GM12892 (cell line): ENCODE results near the gene EXOSC10.
"Not testable (repeated sequence)": the region's sequence is repeated elsewhere in the genome, so short reads cannot be mapped to it uniquely, and the experiment has no call there.

Experiments
- DNase-seq: peaks from one replicate; pipeline ENCODE4 v3.0.0; 2011; ENCODE audit not compliant: insufficient read length
- FAIRE-seq: peaks from 2 replicates; lab custom pipeline; 2011; peaks lifted over from hg19 to GRCh38; lab: Jason Lieb, UNC
- POLR2A ChIP-seq: IDR thresholded peaks from 2 replicates; pipeline ENCODE4 v1.6.1; 2011; ENCODE audit warnings: low read depth, low read length, control low read depth
- POLR2AphosphoS5 ChIP-seq: IDR thresholded peaks from 2 replicates; pipeline ENCODE4 v1.6.1; 2011; ENCODE audit warnings: low read depth, low read length, control low read depth
- TAF1 ChIP-seq: IDR thresholded peaks from 2 replicates; pipeline ENCODE4 v1.6.1; 2011; ENCODE audit warnings: low read depth, mild to moderate bottlenecking, control low read depth, low read length, borderline replicate concordance

Gene EXOSC10

DNA sequence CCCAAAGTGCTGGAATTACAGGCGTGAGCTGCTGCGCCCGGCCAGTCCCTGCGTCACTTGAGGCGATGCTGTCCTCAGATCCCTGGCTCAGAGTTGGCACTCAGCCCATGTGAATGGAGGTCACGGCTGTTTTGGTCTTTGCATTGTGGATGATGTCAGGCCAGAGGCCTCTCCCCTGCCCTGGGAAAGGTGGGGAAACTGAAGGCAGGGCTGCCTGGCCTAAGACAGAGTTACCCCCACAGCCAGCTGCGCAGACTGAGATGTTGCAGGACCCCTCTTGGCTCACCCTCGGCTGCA is 53.5 kb downstream of the EXOSC10 start:
- TF ChIP-seq TAF1, result no peak
- TF ChIP-seq POLR2AphosphoS5, result no peak
- no peak for TF ChIP-seq POLR2A
- no peak for DNase-seq
- FAIRE-seq, result no peak

DNA sequence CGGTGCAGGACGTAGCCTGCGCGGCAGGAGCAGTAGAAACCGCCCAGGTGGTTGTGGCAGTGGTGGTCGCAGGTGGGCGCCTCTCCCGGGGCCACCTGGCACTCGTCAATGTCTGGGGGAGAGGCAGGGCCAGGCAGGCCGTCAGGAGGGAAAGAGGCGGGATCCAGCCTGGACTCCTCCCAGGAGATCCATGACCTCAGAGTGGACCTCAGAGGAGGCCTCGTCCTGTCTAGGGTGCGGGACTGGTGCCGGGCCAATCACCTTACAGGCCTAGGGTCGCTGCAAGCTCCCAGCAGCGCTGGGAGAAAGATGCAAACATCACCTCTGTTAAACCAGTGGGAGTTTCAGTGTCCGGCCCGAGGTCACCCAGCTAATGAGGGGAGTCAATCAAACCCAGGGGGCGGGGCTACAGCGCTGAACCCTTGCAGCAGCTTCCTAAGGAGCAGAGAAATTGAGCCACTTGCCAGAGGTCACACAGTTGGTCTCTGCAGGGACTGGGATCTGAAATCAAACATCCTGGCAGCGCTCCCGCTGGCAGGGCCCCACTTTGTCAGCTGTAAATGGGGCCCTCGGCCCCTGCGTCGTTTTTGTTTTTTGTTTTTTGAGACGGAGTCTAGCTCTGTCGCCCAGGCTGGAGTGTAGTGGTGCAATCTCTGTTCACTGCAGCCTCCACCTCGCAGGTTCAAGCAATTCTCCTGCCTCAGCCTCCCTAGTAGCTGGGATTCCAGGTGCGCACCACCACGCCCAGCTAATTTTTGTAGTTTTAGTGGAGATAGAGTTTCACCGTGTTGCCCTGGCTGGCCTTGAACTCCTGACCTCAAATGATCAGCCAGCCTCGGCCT is 54.0 kb downstream of the EXOSC10 start:
- FAIRE-seq, result no peak
- DNase-seq, result no peak
- TF ChIP-seq POLR2AphosphoS5 (no peak), POLR2A (no peak), TAF1 (no peak)

DNA sequence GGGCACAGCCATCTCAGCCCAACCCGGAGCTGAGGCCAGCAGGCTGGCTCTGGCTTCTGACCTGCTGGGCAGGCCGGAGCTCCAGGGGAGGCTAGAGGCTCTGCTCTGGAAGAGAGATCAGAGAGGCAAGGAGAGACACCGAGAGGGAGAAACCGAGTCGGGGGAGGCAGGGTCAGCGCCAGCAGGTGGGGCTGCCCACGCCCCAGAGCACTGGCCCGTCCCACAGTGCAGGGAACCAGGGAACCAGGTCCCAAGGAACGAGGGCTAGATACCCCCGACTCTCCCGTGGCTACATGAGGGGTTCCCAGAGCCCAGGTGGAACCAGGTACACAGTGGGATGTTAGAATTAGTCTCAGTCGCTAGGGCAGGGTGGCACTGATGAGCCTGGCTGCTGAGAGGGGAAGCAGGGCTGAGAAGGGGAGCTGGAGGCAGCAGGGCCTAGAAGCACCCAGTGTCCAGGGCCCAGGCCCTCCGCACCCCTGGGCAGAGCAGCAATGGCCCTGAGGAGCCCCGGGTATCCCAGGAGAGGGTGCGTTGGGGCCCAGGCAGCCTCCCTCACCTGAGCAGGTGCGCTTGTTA is 54.7 kb downstream of the EXOSC10 start:
- no peak for FAIRE-seq
- no peak for TF ChIP-seq TAF1
- no peak for TF ChIP-seq POLR2A
- no peak for TF ChIP-seq POLR2AphosphoS5
- no peak for DNase-seq

DNA sequence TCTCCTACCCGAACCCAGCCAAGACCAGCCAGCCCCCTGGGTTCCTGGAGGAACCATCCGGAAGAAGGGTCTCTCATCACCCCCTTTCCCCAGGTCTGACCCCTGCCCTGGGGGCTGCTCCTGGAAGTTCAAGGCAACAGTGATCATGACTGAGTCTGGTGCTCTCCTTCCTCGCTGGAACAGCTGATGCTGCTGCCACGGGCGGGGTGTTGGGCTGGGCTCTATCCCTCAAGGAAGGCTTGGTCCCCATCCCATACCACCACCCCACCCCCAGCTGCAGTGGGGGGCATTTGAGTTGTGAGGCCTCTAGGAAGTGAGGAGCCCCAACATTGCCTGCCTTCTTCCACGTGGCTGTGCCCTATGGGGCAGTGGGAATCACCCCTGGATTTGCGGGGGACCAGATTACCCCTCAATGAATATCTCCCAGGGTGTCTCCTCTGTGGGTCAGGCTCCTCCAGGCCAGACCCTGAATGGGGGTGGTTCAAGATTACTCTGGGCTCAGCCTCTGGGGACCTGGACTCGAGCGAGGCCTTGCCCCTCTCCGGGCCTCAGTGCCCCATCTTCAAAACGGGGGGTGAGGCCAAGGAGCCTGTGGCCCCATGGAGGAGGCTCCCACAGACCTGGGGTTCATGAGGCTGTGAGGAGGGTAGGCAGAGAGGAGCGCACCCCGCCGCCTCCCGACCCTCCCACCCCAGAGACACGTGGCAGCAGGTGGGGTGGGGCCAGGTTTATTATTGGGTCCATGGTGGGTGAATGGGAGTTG is 55.4 kb downstream of the EXOSC10 start:
- TF ChIP-seq POLR2AphosphoS5 (no peak), POLR2A (no peak), TAF1 (no peak)
- FAIRE-seq (no peak), DNase-seq (no peak)

DNA sequence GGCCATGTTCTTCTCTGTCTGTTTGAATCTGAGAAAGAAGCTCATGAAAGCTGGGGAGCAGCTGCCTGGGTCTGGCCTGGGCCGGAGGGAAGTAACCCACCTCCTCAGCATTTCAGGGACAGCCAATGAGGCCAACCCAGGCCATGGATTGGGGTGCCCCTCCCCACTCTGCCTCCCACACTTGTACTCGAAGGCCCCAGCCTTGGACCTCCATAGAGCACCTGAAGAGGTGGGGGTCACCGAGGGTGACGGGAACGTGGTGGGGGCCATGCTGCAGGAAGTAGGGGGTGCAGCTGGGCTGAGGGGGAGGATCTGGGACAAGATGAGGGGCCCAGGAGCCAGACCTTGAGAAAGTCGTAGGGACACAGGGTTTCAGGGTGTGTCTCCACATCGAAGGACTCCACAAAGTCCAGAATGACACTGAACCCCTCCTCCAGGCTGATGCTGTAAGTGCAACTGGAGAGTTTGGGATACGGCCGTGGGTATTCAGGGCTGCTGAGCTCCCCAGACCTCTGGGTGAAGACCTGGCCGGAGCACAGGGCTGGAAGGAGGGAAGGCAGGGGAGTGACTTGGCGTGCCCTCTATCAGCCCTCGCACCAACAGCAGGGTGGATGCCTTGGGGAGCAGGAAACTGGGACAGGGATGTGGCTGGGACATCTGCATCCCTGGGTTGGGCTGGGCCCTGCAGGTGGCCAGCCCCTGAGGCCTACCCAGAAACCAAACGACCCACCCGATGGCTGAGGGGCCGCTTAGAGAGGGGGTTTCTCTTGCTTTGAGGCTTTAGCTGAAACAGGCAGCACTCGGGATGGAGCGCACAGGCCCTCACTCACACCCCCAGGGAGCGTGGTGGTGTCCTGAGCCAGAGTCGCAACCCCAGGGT is 56.4 kb downstream of the EXOSC10 start:
- TF ChIP-seq TAF1 (no peak), POLR2AphosphoS5 (no peak), POLR2A (no peak)
- FAIRE-seq (no peak), DNase-seq (no peak)

DNA sequence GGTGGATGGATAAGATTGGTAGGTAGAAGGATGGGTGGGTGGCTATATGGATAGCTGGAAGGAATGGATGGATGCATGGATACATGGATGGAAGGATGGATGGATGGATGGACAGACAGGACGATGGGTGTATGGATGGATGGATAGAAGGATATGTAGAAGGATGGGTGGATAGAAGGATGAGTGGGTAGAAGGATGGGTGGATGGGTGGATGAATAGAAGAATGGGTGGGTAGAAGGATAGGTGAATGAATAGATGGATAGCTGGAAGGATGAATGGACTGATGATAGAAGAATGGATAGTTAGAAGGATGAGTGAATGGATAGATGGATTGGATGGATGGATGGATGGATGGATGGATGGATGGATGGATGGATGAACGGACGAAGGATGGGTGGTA is 57.6 kb downstream of the EXOSC10 start:
- DNase-seq (no peak), FAIRE-seq (no peak)
- TF ChIP-seq TAF1 (no peak), POLR2A (no peak), POLR2AphosphoS5 (no peak)

DNA sequence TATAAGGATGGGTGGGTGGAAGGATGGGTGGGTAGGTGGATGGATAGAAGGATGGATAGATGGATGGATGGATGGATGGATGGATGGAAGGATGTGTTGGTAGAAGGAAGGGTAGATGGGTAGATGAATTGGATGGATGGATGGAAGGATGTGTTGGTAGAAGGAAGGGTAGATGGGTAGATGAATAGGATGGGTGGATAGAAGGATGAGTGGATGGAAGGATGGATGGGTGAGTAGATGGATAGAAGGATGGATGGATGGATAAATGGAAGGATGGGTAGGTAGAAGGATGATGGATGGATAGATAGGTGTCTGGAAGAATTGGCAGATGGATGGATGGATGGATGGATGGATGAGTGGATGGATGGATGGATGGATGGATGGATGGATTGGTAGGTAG is 58.6 kb downstream of the EXOSC10 start:
- no peak for FAIRE-seq
- TF ChIP-seq POLR2A, result no peak
- no peak for TF ChIP-seq POLR2AphosphoS5
- no peak for TF ChIP-seq TAF1
- DNase-seq, result no peak

DNA sequence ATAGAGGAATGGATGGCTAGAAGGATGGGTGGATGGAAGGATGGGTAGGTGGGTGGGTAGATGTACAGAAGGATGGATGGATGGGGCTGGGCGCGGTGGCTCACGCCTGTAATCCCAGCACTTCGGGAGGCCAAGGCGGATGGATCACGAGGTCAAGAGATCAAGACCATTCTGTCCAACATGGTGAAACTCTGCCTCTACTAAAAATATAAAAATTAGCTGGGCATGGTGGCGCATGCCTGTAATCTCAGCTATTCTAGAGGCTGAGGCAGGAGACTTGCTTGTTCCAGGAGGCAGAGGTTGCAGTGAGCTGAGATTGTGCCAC is 59.6 kb downstream of the EXOSC10 start:
- FAIRE-seq, DNase-seq: not testable (repeated sequence)

DNA sequence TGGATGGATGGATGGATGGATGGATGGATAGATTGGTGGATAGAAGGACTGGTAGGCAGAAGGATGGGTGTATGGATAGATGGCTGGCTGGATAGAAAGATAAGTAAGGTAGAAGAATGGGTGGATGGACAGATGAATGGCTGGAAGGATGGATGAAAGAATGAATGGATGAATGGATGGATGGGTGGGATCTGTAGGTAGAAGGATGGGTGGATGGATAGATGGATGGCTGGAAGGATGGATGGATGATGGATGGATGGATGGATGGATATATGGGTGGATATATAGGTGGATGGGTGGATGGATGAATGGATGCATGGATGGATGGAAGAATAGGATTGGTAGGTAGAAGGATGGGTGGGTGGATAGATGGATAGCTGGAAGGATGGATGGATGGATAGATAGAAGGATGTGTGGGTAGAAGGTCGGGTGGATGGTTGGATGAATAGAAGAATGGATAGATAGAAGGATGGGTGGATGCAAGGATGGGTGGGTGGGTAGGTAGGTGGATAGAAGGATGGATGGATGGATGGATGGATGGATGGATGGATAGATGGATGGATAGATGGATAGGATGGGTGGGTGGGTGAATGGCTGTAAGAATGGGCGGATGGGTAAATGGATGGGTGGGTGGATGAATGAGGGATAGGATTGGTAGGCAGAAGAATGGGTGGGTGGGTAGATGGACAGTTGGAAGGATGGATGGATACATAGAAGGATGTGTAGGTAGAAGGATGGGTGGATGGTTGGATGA is 60.1 kb downstream of the EXOSC10 start:
- FAIRE-seq, result no peak
- TF ChIP-seq POLR2AphosphoS5 (no peak), TAF1 (no peak), POLR2A (no peak)

DNA sequence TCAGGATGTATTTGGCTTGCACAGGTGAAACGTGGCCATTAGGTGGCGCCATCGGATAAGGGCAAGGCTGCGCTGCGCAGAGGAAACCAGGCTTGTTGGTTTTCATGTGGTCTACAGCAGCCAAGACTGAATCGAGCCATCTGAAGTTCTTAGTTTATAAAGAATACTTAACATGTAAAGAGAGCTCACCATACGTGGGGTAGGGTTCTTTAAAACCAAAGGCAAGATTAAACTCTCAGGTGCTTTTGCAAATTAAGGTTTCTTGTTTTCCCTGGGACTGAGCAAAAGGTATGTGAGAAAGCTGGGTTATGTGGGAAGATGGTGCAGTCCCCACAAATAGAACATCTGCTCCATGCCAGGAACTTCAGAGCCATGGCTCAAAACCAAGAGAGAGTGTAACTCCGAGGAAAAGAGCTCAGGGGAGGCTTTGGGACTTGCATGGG is 61.9 kb downstream of the EXOSC10 start:
- FAIRE-seq, result peak; percentile 84
- no peak for TF ChIP-seq POLR2AphosphoS5
- TF ChIP-seq TAF1, result no peak
- no peak for TF ChIP-seq POLR2A
- peak; percentile 81 for DNase-seq

More for the DNA sequence above, 60.1 kb downstream of the EXOSC10 start:
- no peak for DNase-seq

DNA sequence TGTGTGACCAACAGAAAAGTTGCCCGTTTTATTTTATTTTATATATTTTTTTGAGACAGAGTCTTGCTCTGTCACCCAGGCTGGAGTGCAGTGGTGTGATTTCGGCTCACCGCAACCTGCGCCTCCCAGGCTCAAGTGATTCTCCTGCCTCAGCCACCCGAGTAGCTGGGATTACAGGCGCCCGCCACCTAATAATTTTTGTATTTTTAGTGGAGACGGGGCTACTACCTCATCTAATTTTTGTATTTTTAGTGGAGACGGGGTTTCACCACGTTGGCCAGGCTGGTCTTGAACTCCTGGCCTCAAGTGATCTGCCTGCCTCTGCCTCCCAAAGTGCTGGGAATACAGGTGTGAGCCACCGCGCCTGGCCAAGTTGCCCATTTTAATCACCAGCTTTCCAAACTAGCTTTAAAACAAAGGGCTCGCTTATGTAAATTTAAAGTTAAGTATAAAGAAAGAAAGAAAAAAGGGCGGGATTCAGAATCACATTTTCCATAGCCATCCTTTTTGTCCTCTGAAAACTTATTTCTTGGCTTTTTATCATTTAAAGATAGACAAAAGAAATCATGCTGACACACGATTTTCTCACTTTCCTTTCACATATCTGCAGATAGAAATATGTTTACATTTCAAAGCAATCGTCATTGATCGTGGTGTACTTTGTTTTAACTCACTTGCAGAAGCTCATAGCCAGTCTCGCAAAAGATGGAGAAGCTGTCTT is 62.5 kb downstream of the EXOSC10 start:
- FAIRE-seq, DNase-seq: not testable (repeated sequence)
